D721Med (cell line): ENCODE data around the gene FOXO4.

Experiments
- DNase-seq: peaks from one replicate; pipeline ENCODE4 v3.0.0; 2011; ENCODE audit warnings: low spot score; ENCODE audit not compliant: insufficient read length
- FAIRE-seq: peaks from 2 replicates; lab custom pipeline; 2011; peaks lifted over from hg19 to GRCh38; lab: Jason Lieb, UNC
- CTCF ChIP-seq: IDR thresholded peaks from 2 replicates; pipeline ENCODE4 v1.5.1; 2012; ENCODE audit warnings: mild to moderate bottlenecking, control low read depth; ENCODE audit not compliant: insufficient read depth; ENCODE audit errors: missing control alignments

Gene FOXO4

DNA sequence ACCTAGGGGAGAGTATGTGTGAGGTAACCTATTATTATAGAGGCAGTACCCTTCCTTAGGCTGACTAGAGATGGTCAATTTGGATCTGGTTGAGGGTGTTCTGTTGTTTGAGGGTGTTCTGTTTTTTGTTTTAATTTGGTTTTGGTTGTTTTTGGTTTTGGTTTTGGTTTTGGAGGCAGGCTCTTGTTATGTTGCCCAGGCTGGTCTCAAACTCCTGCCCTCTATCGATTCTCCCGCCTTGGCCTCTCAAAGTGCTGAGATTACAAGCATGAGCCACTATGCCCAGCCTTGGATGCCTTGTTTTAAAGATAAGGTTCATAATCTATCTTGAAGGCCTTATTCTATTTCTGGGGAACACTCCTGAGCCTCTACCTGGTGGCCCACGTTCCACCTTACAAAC lies 10.0 kb downstream of the FOXO4 start:
- no peak for TF ChIP-seq CTCF
- DNase-seq, result no peak
- no peak for FAIRE-seq

- FAIRE-seq (no peak), DNase-seq (no peak)
- TF ChIP-seq CTCF, result no peak
Observed at GRCh38 chrX:71106427-71106826, 10.8 kb downstream of the FOXO4 start, which contains the start of gene CXorf65. CXorf65 (minus strand) TSS chrX:71106740; CDS start chrX:71106556, 184 bp downstream.

- no peak for FAIRE-seq
- DNase-seq, result no peak
- no peak for TF ChIP-seq CTCF
Observed at GRCh38 chrX:71107245-71107644, 11.6 kb downstream of the FOXO4 start.

DNA sequence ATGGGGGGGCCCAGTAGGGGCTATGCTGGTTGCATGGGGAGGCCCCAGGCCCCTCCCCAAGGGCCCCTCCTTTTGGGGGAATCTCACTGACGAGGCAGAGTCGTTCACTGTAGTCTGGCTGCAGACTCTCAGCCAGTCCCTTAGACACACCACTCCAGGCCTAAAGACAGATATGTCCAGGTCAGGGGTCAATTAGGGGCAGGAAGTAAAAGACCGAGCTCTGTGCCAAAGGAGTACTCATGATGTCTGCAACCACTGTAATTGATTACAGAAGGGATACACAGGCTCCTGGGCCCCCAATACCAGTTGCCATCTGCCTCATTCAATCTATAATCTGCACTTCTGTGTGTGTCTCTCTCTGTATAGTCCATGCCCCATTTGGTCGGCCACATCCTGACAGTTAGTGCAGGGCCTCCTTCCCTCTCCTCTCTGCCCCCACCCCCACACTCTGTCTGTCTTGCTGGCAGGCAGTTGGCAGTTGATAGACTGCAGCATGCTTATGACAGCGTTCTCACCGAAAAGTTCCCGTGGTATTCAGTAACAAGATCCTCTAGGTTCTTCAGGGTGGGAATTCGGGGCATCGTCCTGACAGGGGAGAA lies 12.2 kb downstream of the FOXO4 start:
- DNase-seq, result no peak
- no peak for FAIRE-seq
- TF ChIP-seq CTCF, result no peak

- no peak for DNase-seq
- no peak for TF ChIP-seq CTCF
- FAIRE-seq, result no peak
Observed at GRCh38 chrX:71109051-71109450, 13.4 kb downstream of the FOXO4 start.

GRCh38 chrX:71111141-71111843 lies 15.6 kb downstream of the FOXO4 start, which contains the start of gene IL2RG:
IL2RG (minus strand) TSS chrX:71111577; CDS start chrX:71111539, 38 bp downstream.
- FAIRE-seq, result no peak
- TF ChIP-seq CTCF, result no peak
- no peak for DNase-seq

GRCh38 chrX:71111921-71112431 lies 16.3 kb downstream of the FOXO4 start:
- TF ChIP-seq CTCF, result no peak
- no peak for DNase-seq
- no peak for FAIRE-seq
